ENCODE data around the gene LRRFIP1. TPM values are rescaled to one million over a fixed set of nuclear protein-coding genes. Genes with fewer than 3 reads are reported as not detected.

The LRRFIP1 gene
- polyA plus RNA-seq, 1 experiment = 71.1 TPM

DNA sequence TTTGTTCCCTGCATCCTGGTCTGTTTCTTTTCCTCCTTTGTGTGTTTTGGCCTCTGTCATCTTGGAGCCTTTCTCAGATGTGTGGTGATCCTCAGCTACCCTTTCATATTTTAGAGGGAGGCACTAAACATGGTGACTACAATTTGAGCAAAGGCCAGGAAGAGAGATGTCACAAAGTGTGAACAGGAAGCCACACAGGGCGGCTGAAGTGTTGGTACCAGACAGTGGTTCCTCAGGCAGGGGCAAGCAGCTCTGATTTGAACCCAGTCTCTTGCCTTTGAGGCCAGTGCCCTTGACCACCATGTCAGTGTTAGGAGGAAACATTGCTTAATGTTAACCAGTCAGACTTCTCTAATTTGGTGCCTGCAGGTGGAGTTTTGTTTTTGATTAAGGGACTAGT, 9.2 kb downstream of the LRRFIP1 start:
- no peaks in the 10 kb centered on the region for H3K27me3 ChIP-seq (ENCODE audit: control insufficient read depth, insufficient read depth, low read length)
- H3K4me3 ChIP-seq (ENCODE audit: low read depth, low read length) = no peak overlapping the region
- ChIA-PET CTCF (interaction anchor here (1.3 kb wide), 1 partner anchor 109 kb away, joined by 6 read pairs; no protein-coding TSS in a partner anchor), POLR2A (no interaction called here)
- no peaks in the 10 kb centered on the region; the same call in 1 of the 2 replicates for H3K9me3 ChIP-seq (ENCODE audit: control insufficient read depth, insufficient read depth, low read length)
- TF ChIP-seq, protein P1, sequence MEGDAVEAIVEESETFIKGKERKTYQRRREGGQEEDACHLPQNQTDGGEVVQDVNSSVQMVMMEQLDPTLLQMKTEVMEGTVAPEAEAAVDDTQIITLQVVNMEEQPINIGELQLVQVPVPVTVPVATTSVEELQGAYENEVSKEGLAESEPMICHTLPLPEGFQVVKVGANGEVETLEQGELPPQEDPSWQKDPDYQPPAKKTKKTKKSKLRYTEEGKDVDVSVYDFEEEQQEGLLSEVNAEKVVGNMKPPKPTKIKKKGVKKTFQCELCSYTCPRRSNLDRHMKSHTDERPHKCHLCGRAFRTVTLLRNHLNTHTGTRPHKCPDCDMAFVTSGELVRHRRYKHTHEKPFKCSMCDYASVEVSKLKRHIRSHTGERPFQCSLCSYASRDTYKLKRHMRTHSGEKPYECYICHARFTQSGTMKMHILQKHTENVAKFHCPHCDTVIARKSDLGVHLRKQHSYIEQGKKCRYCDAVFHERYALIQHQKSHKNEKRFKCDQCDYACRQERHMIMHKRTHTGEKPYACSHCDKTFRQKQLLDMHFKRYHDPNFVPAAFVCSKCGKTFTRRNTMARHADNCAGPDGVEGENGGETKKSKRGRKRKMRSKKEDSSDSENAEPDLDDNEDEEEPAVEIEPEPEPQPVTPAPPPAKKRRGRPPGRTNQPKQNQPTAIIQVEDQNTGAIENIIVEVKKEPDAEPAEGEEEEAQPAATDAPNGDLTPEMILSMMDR (IDR thresholded peaks at IDR 0.05; ENCODE audit: low read depth, low read length) = no peak
- no peak for DNase-seq (ENCODE audit: low read depth, low spot score)
- no peak overlapping the region for H3K27ac ChIP-seq (ENCODE audit: low read depth, low read length)

GRCh38 chr2:237637429-237638135, 10.2 kb downstream of the LRRFIP1 start:
- ChIA-PET POLR2A (no interaction called here), CTCF (interaction anchor here (1.3 kb wide), 1 partner anchor 108 kb away, joined by 6 read pairs; no protein-coding TSS in a partner anchor)
- TF ChIP-seq, protein P1 (IDR thresholded peaks at IDR 0.05; ENCODE audit: low read depth, low read length) = no peak

DNA sequence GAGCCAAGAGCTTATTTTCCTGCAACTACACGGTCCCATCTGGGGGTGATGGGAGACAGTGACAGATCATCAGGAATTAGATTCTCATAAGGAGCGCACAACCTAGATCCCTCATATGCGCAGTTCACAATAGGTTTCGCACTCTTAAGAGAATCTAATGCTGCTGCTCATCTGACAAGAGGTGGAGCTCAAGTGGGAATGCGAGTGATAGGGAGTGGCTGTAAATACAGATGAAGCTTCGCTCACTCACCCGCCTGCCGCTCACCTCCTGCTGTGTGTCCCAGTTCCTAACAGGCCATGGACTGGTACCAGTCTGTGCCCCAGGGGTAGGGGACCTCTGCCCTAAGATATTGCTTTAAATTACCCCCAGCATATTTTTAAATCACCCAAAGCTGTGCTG, 10.8 kb downstream of the LRRFIP1 start:
- ChIA-PET CTCF (no interaction called here), POLR2A (no interaction called here)
- Histone ChIP-seq H3K4me3 (ENCODE audit: low read depth, low read length) (no peak overlapping the region), H3K27me3 (ENCODE audit: control insufficient read depth, insufficient read depth, low read length) (no peaks in the 10 kb centered on the region), H3K9me3 (ENCODE audit: control insufficient read depth, insufficient read depth, low read length) (peaks cover 2% of the 10 kb centered on the region; the same call in 1 of the 2 replicates), H3K27ac (ENCODE audit: low read depth, low read length) (no peak overlapping the region)
- no peak for DNase-seq (ENCODE audit: low read depth, low spot score)
- TF ChIP-seq, protein P1 (IDR thresholded peaks at IDR 0.05; ENCODE audit: low read depth, low read length) = no peak

More at GRCh38 chr2:237637429-237638135, 10.2 kb downstream of the LRRFIP1 start:
- H3K27ac ChIP-seq (ENCODE audit: low read depth, low read length) = no peak overlapping the region
- H3K27me3 ChIP-seq (ENCODE audit: control insufficient read depth, insufficient read depth, low read length) = no peaks in the 10 kb centered on the region
- no peaks in the 10 kb centered on the region; the same call in 1 of the 2 replicates for H3K9me3 ChIP-seq (ENCODE audit: control insufficient read depth, insufficient read depth, low read length)
- no peak for DNase-seq (ENCODE audit: low read depth, low spot score)
- no peak overlapping the region for H3K4me3 ChIP-seq (ENCODE audit: low read depth, low read length)

DNA sequence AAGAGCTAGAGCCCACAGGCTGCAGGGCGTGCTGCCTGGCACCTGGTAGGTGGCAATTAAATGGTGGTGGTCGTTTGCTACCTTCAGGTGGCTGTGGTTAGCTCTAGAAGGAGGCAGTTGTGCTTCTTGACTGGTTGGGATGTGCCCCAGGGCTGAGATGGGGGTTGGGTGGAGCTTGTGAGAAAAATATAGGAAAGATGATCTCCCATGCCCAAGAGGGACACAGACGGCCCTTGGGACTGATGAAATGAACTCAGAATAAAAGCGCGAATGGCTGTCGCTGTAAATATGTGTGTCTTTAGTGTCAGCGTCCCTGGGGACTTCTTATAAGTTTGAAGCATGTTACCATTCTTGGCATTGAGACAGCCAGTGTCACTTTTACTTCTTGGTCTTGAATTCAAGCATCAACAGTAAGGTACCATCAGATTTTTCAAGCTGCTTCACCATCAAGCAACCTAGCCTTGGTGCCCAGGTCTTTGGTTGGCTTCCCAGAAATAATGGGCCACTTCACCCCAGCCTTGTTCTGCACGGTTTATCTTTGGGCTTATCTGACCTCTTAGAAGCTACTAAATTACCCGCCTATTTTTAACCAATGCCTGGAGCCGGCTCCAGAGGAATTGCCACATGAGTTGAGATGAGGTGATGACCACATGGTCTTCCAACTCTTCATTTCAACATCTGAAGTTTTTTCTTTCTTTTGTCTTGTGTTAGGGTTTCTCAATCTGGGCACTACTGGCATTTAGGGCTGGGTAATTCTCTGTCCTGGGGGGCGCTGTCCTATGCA, 11.9 kb downstream of the LRRFIP1 start:
- Histone ChIP-seq H3K9me3 (ENCODE audit: control insufficient read depth, insufficient read depth, low read length) (peaks cover 4% of the 10 kb centered on the region; the same call in 1 of the 2 replicates), H3K4me3 (ENCODE audit: low read depth, low read length) (no peak overlapping the region), H3K27ac (ENCODE audit: low read depth, low read length) (no peak overlapping the region), H3K27me3 (ENCODE audit: control insufficient read depth, insufficient read depth, low read length) (no peaks in the 10 kb centered on the region)
- CTCF ChIA-PET = interaction anchor here (1.0 kb wide), 1 partner anchor 106 kb away, joined by 3 read pairs; no protein-coding TSS in a partner anchor
- POLR2A ChIA-PET = no interaction called here
- TF ChIP-seq, protein P1 (IDR thresholded peaks at IDR 0.05; ENCODE audit: low read depth, low read length) = no peak
- no peak for DNase-seq (ENCODE audit: low read depth, low spot score)

- Histone ChIP-seq H3K27ac (ENCODE audit: low read depth, low read length) (no peak overlapping the region), H3K4me3 (ENCODE audit: low read depth, low read length) (no peak overlapping the region), H3K27me3 (ENCODE audit: control insufficient read depth, insufficient read depth, low read length) (no peaks in the 10 kb centered on the region), H3K9me3 (ENCODE audit: control insufficient read depth, insufficient read depth, low read length) (peaks cover 4% of the 10 kb centered on the region; the same call in 1 of the 2 replicates)
- POLR2A ChIA-PET = no interaction called here
- CTCF ChIA-PET = interaction anchor here (1.0 kb wide), 1 partner anchor 105 kb away, joined by 3 read pairs; no protein-coding TSS in a partner anchor
- TF ChIP-seq, protein P1 (IDR thresholded peaks at IDR 0.05; ENCODE audit: low read depth, low read length) = no peak
- no peak for DNase-seq (ENCODE audit: low read depth, low spot score)
Measured at GRCh38 chr2:237639836-237640220, 12.4 kb downstream of the LRRFIP1 start.

Data from AG04450 (cell line).